ENCODE data around the gene LMX1B.

DNA sequence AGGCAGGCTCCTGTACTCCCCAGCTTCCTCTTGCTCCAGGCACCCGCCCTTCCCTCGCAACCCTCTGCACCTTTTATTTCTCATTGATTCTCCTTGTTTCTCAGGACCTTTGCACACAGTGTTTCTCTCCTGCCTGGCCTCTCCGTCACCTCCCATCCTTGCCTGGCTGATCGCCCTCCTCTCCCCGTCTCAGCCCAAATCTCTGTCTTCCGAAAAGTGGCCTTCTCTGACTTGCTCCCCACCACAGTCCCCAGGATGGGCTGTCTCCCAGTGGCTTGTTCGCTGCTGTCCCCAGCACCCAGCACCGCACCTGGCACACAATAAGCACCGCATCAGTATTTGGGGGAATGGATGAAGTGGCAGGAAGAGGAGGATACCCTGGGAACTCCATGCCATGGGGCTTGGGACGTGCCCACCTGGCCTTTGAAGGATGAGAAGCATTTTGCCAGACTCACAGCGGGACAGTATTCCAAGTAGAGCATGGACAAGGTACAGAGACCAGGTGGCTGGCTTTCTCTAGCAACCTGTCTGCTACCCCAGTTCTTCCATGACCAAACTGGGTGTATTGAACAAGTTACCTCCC is 62.5 kb downstream of the LMX1B start:
- TF ChIP-seq POLR2AphosphoS5 (IDR thresholded peaks at IDR 0.05) (no peak), CTCF (IDR thresholded peaks at IDR 0.05) (no peak), POLR2A (IDR thresholded peaks at IDR 0.05) (no peak), EP300 (IDR thresholded peaks at IDR 0.05) (no peak)

All from sigmoid colon (tissue), 4 donors.